Ovary (tissue), 3 donors: Measurements from ENCODE around the gene DYNLT3.

Source experiments
- EP300 ChIP-seq: sonication (generic); formaldehyde crosslinking; IDR thresholded peaks from one replicate; pipeline ENCODE4 v1.6.1; 2017; ENCODE audit warnings: antibody characterized with exemption
- TF ChIP-seq, protein P1 (sequence below), 3 donors: fragments of 450-650 bp in 2 of 3; fragments of 200-600 bp in 1 of 3; IDR thresholded peaks; one replicate each; pipeline versions ENCODE4 v1.5.1 to v1.8.0; 2016 to 2022; ENCODE audit warnings: antibody characterized with exemption in 3 of 3, mild to moderate bottlenecking in 1 of 3
- donor health status: DM: no; HTN: no; CAD: no.

DNA sequence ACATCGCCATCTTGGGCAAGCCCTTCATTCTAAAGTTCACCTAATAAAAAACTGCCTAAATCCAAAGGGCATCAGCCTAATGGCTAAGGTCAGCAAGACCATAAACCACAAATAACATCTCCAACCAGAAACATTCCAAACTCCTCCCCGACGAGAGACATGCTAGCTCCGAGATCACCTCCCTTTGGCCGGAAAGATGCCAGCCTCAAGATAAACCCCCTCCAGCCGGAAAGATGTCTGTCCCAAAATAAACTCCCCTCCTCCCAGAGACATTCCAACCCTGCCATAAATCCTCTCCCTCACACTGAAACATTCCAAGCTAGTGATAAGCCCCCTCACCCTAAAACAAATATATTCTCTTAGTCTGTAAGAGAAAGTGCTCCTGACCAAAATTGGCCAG is 13.3 kb upstream of the DYNLT3 start:
- TF ChIP-seq, protein P1, sequence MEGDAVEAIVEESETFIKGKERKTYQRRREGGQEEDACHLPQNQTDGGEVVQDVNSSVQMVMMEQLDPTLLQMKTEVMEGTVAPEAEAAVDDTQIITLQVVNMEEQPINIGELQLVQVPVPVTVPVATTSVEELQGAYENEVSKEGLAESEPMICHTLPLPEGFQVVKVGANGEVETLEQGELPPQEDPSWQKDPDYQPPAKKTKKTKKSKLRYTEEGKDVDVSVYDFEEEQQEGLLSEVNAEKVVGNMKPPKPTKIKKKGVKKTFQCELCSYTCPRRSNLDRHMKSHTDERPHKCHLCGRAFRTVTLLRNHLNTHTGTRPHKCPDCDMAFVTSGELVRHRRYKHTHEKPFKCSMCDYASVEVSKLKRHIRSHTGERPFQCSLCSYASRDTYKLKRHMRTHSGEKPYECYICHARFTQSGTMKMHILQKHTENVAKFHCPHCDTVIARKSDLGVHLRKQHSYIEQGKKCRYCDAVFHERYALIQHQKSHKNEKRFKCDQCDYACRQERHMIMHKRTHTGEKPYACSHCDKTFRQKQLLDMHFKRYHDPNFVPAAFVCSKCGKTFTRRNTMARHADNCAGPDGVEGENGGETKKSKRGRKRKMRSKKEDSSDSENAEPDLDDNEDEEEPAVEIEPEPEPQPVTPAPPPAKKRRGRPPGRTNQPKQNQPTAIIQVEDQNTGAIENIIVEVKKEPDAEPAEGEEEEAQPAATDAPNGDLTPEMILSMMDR (IDR thresholded peaks at IDR 0.05) = no peak
- no peak for TF ChIP-seq EP300
